ENCODE data around the gene SPINT1.

DNA sequence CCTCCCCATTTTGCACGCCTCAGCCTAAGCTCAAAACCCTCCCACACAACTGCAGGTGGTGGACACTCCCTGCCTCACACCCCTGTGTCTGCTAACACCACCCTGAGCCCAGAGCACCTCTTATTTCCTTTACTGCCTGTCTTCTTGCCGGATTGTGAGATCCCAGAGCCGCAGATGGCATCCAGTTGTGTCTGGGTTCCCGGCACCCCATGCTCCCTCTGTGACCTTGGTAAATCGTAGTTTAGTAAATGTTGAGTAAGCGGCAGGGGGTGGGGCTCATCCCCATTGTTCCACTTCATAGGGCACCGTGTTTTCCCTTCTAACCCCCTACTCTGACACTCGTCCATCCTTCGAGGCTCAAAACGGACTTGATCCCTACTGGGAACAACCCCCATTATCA, 14.9 kb downstream of the SPINT1 start:
- no peak for TF ChIP-seq ZNF384 (IDR thresholded peaks at IDR 0.05)
- no peak for TF ChIP-seq L3MBTL2 (conservative IDR thresholded peaks at IDR 0.05)
- TF ChIP-seq BHLHE40 (IDR thresholded peaks at IDR 0.05; ENCODE audit: borderline replicate concordance): no peak
- no peak for TF ChIP-seq TARDBP (IDR thresholded peaks at IDR 0.05)
- no peak for TF ChIP-seq HDGF (IDR thresholded peaks at IDR 0.05; ENCODE audit: borderline replicate concordance)
- no peak for TF ChIP-seq FOXM1 (IDR thresholded peaks at IDR 0.05; ENCODE audit: borderline replicate concordance)
- TF ChIP-seq LEF1 (IDR thresholded peaks at IDR 0.05; ENCODE audit: borderline replicate concordance): no peak
- TF ChIP-seq ARNT (IDR thresholded peaks at IDR 0.05): no peak
- TF ChIP-seq SP1 (IDR thresholded peaks at IDR 0.05): no peak
- no peak for TF ChIP-seq FOXK2 (IDR thresholded peaks at IDR 0.05)
- no peak for TF ChIP-seq ELF4 (IDR thresholded peaks at IDR 0.05)

Data from HEK293T (cell line).